PC-9 (cell line): ENCODE measurements around the gene SERTAD1. TPM values are rescaled to one million over a fixed set of nuclear protein-coding genes. Genes with fewer than 3 reads are reported as not detected.

Experiments
- BruUV-seq: library from RNA; stranded (reverse); fragments of 400-500 nt; replicated peaks from 2 replicates; lab custom pipeline; 2021; lab: Mats Ljungman, UMichigan
- CTCF ChIA-PET: fragments of 300-600 bp; sonication (Branson Sonifier 250); formaldehyde crosslinking; loops from one replicate; lab custom pipeline; 2022; ENCODE audit warnings: antibody characterized with exemption; lab: Charles Lee
- POLR2A ChIA-PET: fragments of 300-600 bp; sonication (Branson Sonifier 250); formaldehyde crosslinking; loops from one replicate; lab custom pipeline; 2022; ENCODE audit warnings: antibody characterized with exemption; ENCODE audit not compliant: unreplicated experiment; lab: Charles Lee
- DNase-seq, 2 experiments: peaks; one replicate each; pipeline versions ENCODE4 v3.0.0 to v3.0.0-alpha.2; 2015 to 2022; ENCODE audit warnings: mixed read lengths in 1 of 2
- H2AFZ ChIP-seq: fragments of 200-600 bp; sonication (generic); 2 replicates; pipeline ENCODE4 v1.8.1; 2017; ENCODE audit warnings: antibody characterized with exemption
- H3F3A ChIP-seq: fragments of 200-600 bp; sonication (generic); 2 replicates; pipeline ENCODE4 v1.8.1; 2017; ENCODE audit warnings: antibody characterized with exemption, mild to moderate bottlenecking, low read depth; ENCODE audit not compliant: insufficient read depth
- H3K27ac ChIP-seq: fragments of 200-600 bp; sonication (generic); 2 replicates; pipeline ENCODE4 v1.6.1; 2016; ENCODE audit warnings: mixed run types
- H3K27me3 ChIP-seq: fragments of 200-600 bp; sonication (generic); 2 replicates; pipeline ENCODE4 v1.6.1; 2016; ENCODE audit warnings: low read depth, mixed run types; ENCODE audit not compliant: insufficient read depth
- H3K36me3 ChIP-seq: fragments of 200-600 bp; sonication (generic); 2 replicates; pipeline ENCODE4 v1.6.1; 2016; ENCODE audit warnings: low read depth, mixed run types
- H3K4me1 ChIP-seq: fragments of 200-600 bp; sonication (generic); replicated peaks from 2 replicates; pipeline ENCODE4 v1.6.1; 2016; ENCODE audit warnings: mixed run types; ENCODE audit not compliant: insufficient read depth
- H3K4me2 ChIP-seq: fragments of 200-600 bp; sonication (generic); 2 replicates; pipeline ENCODE4 v1.6.1; 2017; ENCODE audit warnings: mixed run types
- H3K4me3 ChIP-seq: fragments of 200-600 bp; sonication (generic); 2 replicates; pipeline ENCODE4 v1.6.1; 2016; ENCODE audit warnings: mixed run types
- H3K79me2 ChIP-seq: fragments of 200-600 bp; sonication (generic); 2 replicates; pipeline ENCODE4 v1.6.1; 2017; ENCODE audit warnings: low read depth, mixed run types
- H3K9me2 ChIP-seq: fragments of 200-600 bp; sonication (generic); 2 replicates; pipeline ENCODE4 v1.8.1; 2017; ENCODE audit warnings: mild to moderate bottlenecking; ENCODE audit not compliant: insufficient read depth
- H3K9me3 ChIP-seq: fragments of 200-600 bp; sonication (generic); 2 replicates; pipeline ENCODE4 v1.8.1; 2016; ENCODE audit warnings: low read depth; ENCODE audit not compliant: insufficient read depth
- H4K20me1 ChIP-seq: fragments of 200-600 bp; sonication (generic); 2 replicates; pipeline ENCODE4 v1.8.1; 2017; ENCODE audit not compliant: insufficient read depth
- EZH2 ChIP-seq: fragments of 200-600 bp; sonication (generic); IDR thresholded peaks from 2 replicates; pipeline ENCODE4 v1.8.0; 2017; ENCODE audit warnings: antibody characterized with exemption, low read depth
- intact Hi-C: fragments of 100-400 bp; cut with micrococcal nuclease; formaldehyde crosslinking; loops from one replicate; pipeline ENCODE4 v1.10.0; 2022; ENCODE audit not compliant: unreplicated experiment
- total RNA-seq: library from RNA; stranded (reverse); gene quantifications from 2 replicates; pipeline ENCODE4 v1.2.3, GENCODE V29; 2021
- TF ChIP-seq, protein P1 (sequence below): fragments of 200-600 bp; sonication (generic); conservative IDR thresholded peaks from 2 replicates; pipeline ENCODE4 v1.6.1; 2017; ENCODE audit warnings: mixed run types, antibody characterized with exemption, mild to moderate bottlenecking, moderate library complexity

SERTAD1 gene
- total RNA-seq, 1 experiment from 2014 or later, result 7.8 TPM

DNA sequence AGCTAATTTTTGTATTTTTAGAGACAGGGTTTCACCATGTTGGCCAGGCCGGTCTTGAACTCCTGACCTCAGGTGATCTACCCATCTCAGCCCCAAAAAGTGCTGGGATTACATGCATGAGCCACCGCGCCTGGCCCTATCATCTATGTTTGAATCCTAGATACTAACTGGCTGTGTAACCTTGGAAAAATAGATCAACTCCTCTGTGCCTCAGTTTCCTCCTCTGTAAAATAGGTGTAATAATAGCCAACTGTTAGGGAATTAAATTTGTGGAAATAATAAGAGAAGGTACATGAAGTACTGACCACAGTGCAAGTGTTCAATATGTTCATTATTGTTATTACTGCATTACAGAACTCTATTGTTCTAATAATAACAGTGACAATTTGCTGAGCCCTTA, 45.3 kb upstream of the SERTAD1 start:
- POLR2A ChIA-PET, result no interaction called here

DNA sequence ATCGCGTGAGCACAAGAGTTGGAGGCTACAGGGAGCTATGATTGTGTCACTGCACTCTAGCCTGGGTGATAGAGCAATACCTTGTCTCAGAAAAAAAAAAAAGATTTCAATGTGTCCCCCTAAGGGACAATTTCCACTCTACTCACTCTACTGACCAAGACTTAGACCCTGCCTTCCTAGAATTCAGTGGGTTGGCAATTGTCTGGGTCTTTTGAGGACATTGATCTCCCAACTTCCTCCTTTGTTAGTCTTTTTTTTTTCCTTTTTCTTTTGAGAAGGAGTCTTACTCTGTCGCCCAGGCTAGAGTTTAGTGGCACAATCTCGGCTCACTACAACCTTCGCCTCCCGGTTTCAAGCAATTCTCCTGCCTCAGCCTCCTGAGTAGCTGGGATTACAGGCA, 43.2 kb upstream of the SERTAD1 start:
- Histone ChIP-seq H3K9me2 (no peaks in the 10 kb centered on the region), H3K4me2 (no peak overlapping the region), H3K27me3 (no peaks in the 10 kb centered on the region), H4K20me1 (no peaks in the 10 kb centered on the region), H3K79me2 (peaks cover 9% of the 10 kb centered on the region), H3K9me3 (no peaks in the 10 kb centered on the region), H3K27ac (no peak overlapping the region), H3F3A (peaks cover 19% of the 10 kb centered on the region), H3K4me1 (peaks cover 8% of the 10 kb centered on the region), H3K36me3 (no peaks in the 10 kb centered on the region), H3K4me3 (no peak overlapping the region), H2AFZ (no peak overlapping the region)
- intact Hi-C loops, result no loop called here
- CTCF ChIA-PET, result interaction anchor here (0.6 kb wide), 1 partner anchor 166 kb away, joined by 3 read pairs; no protein-coding TSS in a partner anchor
- no TSS peak for BruUV-seq
- DNase-seq, result no peak
- TF ChIP-seq, protein P1, sequence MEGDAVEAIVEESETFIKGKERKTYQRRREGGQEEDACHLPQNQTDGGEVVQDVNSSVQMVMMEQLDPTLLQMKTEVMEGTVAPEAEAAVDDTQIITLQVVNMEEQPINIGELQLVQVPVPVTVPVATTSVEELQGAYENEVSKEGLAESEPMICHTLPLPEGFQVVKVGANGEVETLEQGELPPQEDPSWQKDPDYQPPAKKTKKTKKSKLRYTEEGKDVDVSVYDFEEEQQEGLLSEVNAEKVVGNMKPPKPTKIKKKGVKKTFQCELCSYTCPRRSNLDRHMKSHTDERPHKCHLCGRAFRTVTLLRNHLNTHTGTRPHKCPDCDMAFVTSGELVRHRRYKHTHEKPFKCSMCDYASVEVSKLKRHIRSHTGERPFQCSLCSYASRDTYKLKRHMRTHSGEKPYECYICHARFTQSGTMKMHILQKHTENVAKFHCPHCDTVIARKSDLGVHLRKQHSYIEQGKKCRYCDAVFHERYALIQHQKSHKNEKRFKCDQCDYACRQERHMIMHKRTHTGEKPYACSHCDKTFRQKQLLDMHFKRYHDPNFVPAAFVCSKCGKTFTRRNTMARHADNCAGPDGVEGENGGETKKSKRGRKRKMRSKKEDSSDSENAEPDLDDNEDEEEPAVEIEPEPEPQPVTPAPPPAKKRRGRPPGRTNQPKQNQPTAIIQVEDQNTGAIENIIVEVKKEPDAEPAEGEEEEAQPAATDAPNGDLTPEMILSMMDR, result no peak
- TF ChIP-seq EZH2, result no peak
- POLR2A ChIA-PET, result no interaction called here

More for the DNA sequence above, 45.3 kb upstream of the SERTAD1 start:
- Histone ChIP-seq H3K27me3 (no peaks in the 10 kb centered on the region), H2AFZ (no peak overlapping the region), H3K9me2 (no peaks in the 10 kb centered on the region), H3K4me1 (no peaks in the 10 kb centered on the region), H3K4me3 (no peak overlapping the region), H3K79me2 (no peaks in the 10 kb centered on the region), H3K4me2 (no peak overlapping the region), H3K9me3 (no peaks in the 10 kb centered on the region), H4K20me1 (no peaks in the 10 kb centered on the region), H3K27ac (no peak overlapping the region), H3F3A (peaks cover 7% of the 10 kb centered on the region), H3K36me3 (no peaks in the 10 kb centered on the region)
- intact Hi-C loops, result no loop called here
- CTCF ChIA-PET, result interaction anchor here (0.7 kb wide), 1 partner anchor 77 kb away, joined by 4 read pairs; no protein-coding TSS in a partner anchor
- TF ChIP-seq, protein P1, result no peak
- TF ChIP-seq EZH2, result no peak
- no peak for DNase-seq
- BruUV-seq, result no TSS peak

DNA sequence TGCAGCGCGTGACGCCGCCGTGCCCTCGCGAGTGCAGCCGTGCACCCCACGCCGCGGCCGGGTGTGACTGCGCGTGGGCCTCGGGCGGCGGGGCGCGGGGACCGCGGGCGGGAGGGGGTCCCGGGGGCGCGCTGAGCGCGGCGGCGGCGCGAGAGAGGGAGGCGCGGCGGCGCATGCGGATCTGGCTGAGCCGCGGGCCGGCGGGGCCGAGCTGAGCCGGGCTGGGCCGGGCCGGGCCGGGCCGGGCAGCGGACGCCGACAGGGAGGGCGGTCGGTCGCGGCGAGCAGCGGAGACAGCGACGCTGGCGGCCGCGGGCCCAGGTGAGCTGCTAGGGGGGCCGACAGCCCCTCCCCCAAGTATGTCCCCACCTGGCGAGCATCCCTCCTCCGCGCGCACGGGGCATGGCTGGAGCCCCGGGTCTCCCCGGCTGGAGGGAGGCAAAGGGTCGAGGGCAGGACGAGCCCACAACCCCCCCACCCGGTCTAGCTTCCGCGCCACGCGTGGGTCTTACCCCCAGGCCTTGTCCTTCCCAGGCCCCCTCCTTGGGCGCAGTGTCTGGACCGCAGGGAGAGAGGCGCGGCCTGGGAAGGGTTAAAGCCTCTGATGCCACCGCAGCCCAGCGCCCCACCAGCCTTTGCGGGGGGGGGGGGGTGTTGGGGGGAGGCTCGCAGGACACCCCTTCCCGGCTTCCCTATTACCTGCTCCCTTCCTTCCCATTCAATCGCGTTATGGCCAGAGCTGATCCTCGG, 41.4 kb upstream of the SERTAD1 start, which contains the start of gene SPTBN4:
Gene SPTBN4 (plus strand): TSS at position 17 of the 750 bp plus-strand sequence. CDS start 5,621 bp downstream, outside the sequence.
- no peaks in the 10 kb centered on the region for H3K36me3 ChIP-seq
- TF ChIP-seq, protein P1, result no peak
- peak within 1 kb of the TSS; percentile 83 for H3K4me2 ChIP-seq
- no peaks in the 10 kb centered on the region for H3K9me2 ChIP-seq
- POLR2A ChIA-PET, result no interaction called here
- H3K4me3 ChIP-seq, result peak within 1 kb of the TSS; percentile 82; the same call in 1 of the 2 replicates
- H3K27ac ChIP-seq, result no peak within 1 kb of the TSS
- no peaks in the 10 kb centered on the region for H3K27me3 ChIP-seq
- H2AFZ ChIP-seq, result peak within 1 kb of the TSS; percentile 76
- intact Hi-C loops, result no loop called here
- H3K9me3 ChIP-seq, result no peaks in the 10 kb centered on the region
- BruUV-seq, result no TSS peak
- peaks cover 31% of the 10 kb centered on the region for H3F3A ChIP-seq
- H4K20me1 ChIP-seq, result no peaks in the 10 kb centered on the region
- peaks cover 19% of the 10 kb centered on the region for H3K79me2 ChIP-seq
- DNase-seq, result no peak
- H3K4me1 ChIP-seq, result peaks cover 22% of the 10 kb centered on the region
- CTCF ChIA-PET, result no interaction called here
